Activated CD4-positive, alpha-beta T cell treated with anti-CD3 and anti-CD28 coated beads, Interleukin-2, amount 50 U/mL, for 16 hours (primary cell): ENCODE measurements around the gene BTLA.
"Not testable (repeated sequence)": the region's sequence is repeated elsewhere in the genome, so short reads cannot be mapped to it uniquely, and the experiment has no call there.

ENCODE experiments used
- DNase-seq: peaks from one replicate; pipeline ENCODE4 v3.0.0-alpha.2; 2020

The BTLA gene

GRCh38 chr3:112489674-112490479, 9.4 kb downstream of the BTLA start:
- no peak for DNase-seq

- DNase-seq: no peak
These were observed 12.3 kb downstream of the BTLA start for GRCh38 chr3:112486811-112487505.

GRCh38 chr3:112484352-112484751, 14.9 kb downstream of the BTLA start:
- DNase-seq: no peak

- DNase-seq: no peak
These were observed 16.6 kb downstream of the BTLA start for GRCh38 chr3:112482675-112483074.

- DNase-seq: no peak
These were observed 18.0 kb downstream of the BTLA start for GRCh38 chr3:112481302-112481721.

- no peak for DNase-seq
These were observed 21.4 kb downstream of the BTLA start for GRCh38 chr3:112477891-112478290.

- no peak for DNase-seq
These were observed 22.9 kb downstream of the BTLA start for GRCh38 chr3:112476346-112476745.

GRCh38 chr3:112474796-112475195, 24.5 kb downstream of the BTLA start:
- no peak for DNase-seq

- no peak for DNase-seq
These were observed 26.6 kb downstream of the BTLA start for GRCh38 chr3:112472691-112473090.

GRCh38 chr3:112471596-112472325, 27.5 kb downstream of the BTLA start:
- no peak for DNase-seq

- no peak for DNase-seq
These were observed 28.5 kb downstream of the BTLA start for GRCh38 chr3:112470788-112471187.

- no peak for DNase-seq
These were observed 29.6 kb downstream of the BTLA start for GRCh38 chr3:112469671-112470070.

GRCh38 chr3:112467539-112467938, 31.7 kb downstream of the BTLA start:
- no peak for DNase-seq

GRCh38 chr3:112466020-112466419, 33.3 kb downstream of the BTLA start:
- no peak for DNase-seq

- peak; percentile 50 for DNase-seq
These were observed 35.0 kb downstream of the BTLA start for GRCh38 chr3:112464264-112464663.

GRCh38 chr3:112463250-112463649, 36.0 kb downstream of the BTLA start:
- DNase-seq: peak; percentile 48

GRCh38 chr3:112461787-112462186, 37.5 kb downstream of the BTLA start:
- not testable (repeated sequence) for DNase-seq

GRCh38 chr3:112460519-112461195, 38.6 kb downstream of the BTLA start:
- DNase-seq: peak; percentile 68

- DNase-seq: peak; percentile 79
These were observed 39.5 kb downstream of the BTLA start for GRCh38 chr3:112459750-112460149.

GRCh38 chr3:112456147-112456546, 43.1 kb downstream of the BTLA start:
- no peak for DNase-seq

GRCh38 chr3:112448939-112449338, 50.3 kb downstream of the BTLA start:
- no peak for DNase-seq

GRCh38 chr3:112446343-112446742, 52.9 kb downstream of the BTLA start:
- no peak for DNase-seq

GRCh38 chr3:112445839-112446238, 53.4 kb downstream of the BTLA start:
- no peak for DNase-seq
